ENCODE results near the gene BIRC6. TPM values are rescaled to one million over a fixed set of nuclear protein-coding genes. Genes with fewer than 3 reads are reported as not detected.
A peak's percentile ranks its signal among the peaks of the same experiment; 100 is the strongest.

BIRC6 gene
- total RNA-seq, 1 experiment from 2014 or later: 96.7 TPM

GRCh38 chr2:32436150-32436549 lies 79.3 kb downstream of the BIRC6 start:
- POLR2A ChIA-PET: no interaction called here
- no peaks in the 10 kb centered on the region for H3K9me3 Mint-ChIP-seq (ENCODE audit: unreplicated experiment)

GRCh38 chr2:32442020-32442467 lies 85.2 kb downstream of the BIRC6 start:
- H3K36me3 ChIP-seq (ENCODE audit: control insufficient read depth, insufficient read depth, low read length): peaks cover 1% of the 10 kb centered on the region

More at GRCh38 chr2:32436150-32436549, 79.3 kb downstream of the BIRC6 start:
- Mint-ChIP-seq H3K27ac (ENCODE audit: unreplicated experiment) (no peak overlapping the region), H3K36me3 (ENCODE audit: insufficient read depth, unreplicated experiment) (peaks cover 54% of the 10 kb centered on the region), H3K4me1 (ENCODE audit: low read depth, unreplicated experiment) (no peaks in the 10 kb centered on the region), H3K4me3 (ENCODE audit: unreplicated experiment) (no peak overlapping the region), H3K27me3 (ENCODE audit: insufficient read depth, unreplicated experiment) (no peaks in the 10 kb centered on the region)
- CTCF ChIA-PET: no interaction called here
- Histone ChIP-seq H3K9me3 (no peaks in the 10 kb centered on the region), H3K36me3 (ENCODE audit: control insufficient read depth, insufficient read depth, low read length) (no peaks in the 10 kb centered on the region; the same call in 1 of the 2 replicates), H3K27me3 (replicated peaks; ENCODE audit: control insufficient read depth, insufficient read depth, low read length) (no peaks in the 10 kb centered on the region), H3K4me3 (ENCODE audit: low read depth, low read length) (no peak overlapping the region), H3K4me1 (no peaks in the 10 kb centered on the region)
- TF ChIP-seq, protein P1, sequence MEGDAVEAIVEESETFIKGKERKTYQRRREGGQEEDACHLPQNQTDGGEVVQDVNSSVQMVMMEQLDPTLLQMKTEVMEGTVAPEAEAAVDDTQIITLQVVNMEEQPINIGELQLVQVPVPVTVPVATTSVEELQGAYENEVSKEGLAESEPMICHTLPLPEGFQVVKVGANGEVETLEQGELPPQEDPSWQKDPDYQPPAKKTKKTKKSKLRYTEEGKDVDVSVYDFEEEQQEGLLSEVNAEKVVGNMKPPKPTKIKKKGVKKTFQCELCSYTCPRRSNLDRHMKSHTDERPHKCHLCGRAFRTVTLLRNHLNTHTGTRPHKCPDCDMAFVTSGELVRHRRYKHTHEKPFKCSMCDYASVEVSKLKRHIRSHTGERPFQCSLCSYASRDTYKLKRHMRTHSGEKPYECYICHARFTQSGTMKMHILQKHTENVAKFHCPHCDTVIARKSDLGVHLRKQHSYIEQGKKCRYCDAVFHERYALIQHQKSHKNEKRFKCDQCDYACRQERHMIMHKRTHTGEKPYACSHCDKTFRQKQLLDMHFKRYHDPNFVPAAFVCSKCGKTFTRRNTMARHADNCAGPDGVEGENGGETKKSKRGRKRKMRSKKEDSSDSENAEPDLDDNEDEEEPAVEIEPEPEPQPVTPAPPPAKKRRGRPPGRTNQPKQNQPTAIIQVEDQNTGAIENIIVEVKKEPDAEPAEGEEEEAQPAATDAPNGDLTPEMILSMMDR (IDR thresholded peaks at IDR 0.05; ENCODE audit: insufficient read depth in 1 of 2, low read depth in 1 of 2, low read length in 1 of 2, severe bottlenecking in 1 of 2, unreplicated experiment in 1 of 2): no peak
- intact Hi-C loops (cut with micrococcal nuclease; ENCODE audit: unreplicated experiment): no loop called here
- no peak for DNase-seq
- no TSS peak for BruUV-seq (replicated peaks)

GRCh38 chr2:32446369-32446768 lies 89.5 kb downstream of the BIRC6 start:
- no peaks in the 10 kb centered on the region for H3K9me3 ChIP-seq
- ChIA-PET CTCF (no interaction called here), POLR2A (no interaction called here)
- intact Hi-C loops (cut with micrococcal nuclease; ENCODE audit: unreplicated experiment): no loop called here
- H3K27ac Mint-ChIP-seq (ENCODE audit: unreplicated experiment): no peak overlapping the region
- no peaks in the 10 kb centered on the region for H3K4me1 Mint-ChIP-seq (ENCODE audit: low read depth, unreplicated experiment)
- peaks cover 57% of the 10 kb centered on the region for H3K36me3 Mint-ChIP-seq (ENCODE audit: insufficient read depth, unreplicated experiment)
- H3K4me3 Mint-ChIP-seq (ENCODE audit: unreplicated experiment): no peak overlapping the region
- H3K4me1 ChIP-seq: no peaks in the 10 kb centered on the region
- no peak for DNase-seq
- TF ChIP-seq, protein P1 (IDR thresholded peaks at IDR 0.05; ENCODE audit: insufficient read depth in 1 of 2, low read depth in 1 of 2, low read length in 1 of 2, severe bottlenecking in 1 of 2, unreplicated experiment in 1 of 2): peak in 1 of 2 experiments; percentile 5
- H3K4me3 ChIP-seq (ENCODE audit: low read depth, low read length): no peak overlapping the region
- BruUV-seq (replicated peaks): no TSS peak
- H3K27me3 ChIP-seq (replicated peaks; ENCODE audit: control insufficient read depth, insufficient read depth, low read length): no peaks in the 10 kb centered on the region
- H3K9me3 Mint-ChIP-seq (ENCODE audit: unreplicated experiment): no peaks in the 10 kb centered on the region
- no peaks in the 10 kb centered on the region for H3K27me3 Mint-ChIP-seq (ENCODE audit: insufficient read depth, unreplicated experiment)
- H3K36me3 ChIP-seq (ENCODE audit: control insufficient read depth, insufficient read depth, low read length): peaks cover 1% of the 10 kb centered on the region; the same call in 1 of the 2 replicates

More at GRCh38 chr2:32442020-32442467, 85.2 kb downstream of the BIRC6 start:
- no peaks in the 10 kb centered on the region for H3K4me1 Mint-ChIP-seq (ENCODE audit: low read depth, unreplicated experiment)
- BruUV-seq (replicated peaks): no TSS peak
- H3K36me3 Mint-ChIP-seq (ENCODE audit: insufficient read depth, unreplicated experiment): peaks cover 73% of the 10 kb centered on the region
- H3K27me3 Mint-ChIP-seq (ENCODE audit: insufficient read depth, unreplicated experiment): no peaks in the 10 kb centered on the region
- H3K4me3 Mint-ChIP-seq (ENCODE audit: unreplicated experiment): no peak overlapping the region
- no peaks in the 10 kb centered on the region for H3K9me3 Mint-ChIP-seq (ENCODE audit: unreplicated experiment)
- intact Hi-C loops (cut with micrococcal nuclease; ENCODE audit: unreplicated experiment): no loop called here
- DNase-seq: no peak
- TF ChIP-seq, protein P1 (IDR thresholded peaks at IDR 0.05; ENCODE audit: insufficient read depth in 1 of 2, low read depth in 1 of 2, low read length in 1 of 2, severe bottlenecking in 1 of 2, unreplicated experiment in 1 of 2): no peak
- H3K9me3 ChIP-seq: no peaks in the 10 kb centered on the region
- no peak overlapping the region for H3K27ac Mint-ChIP-seq (ENCODE audit: unreplicated experiment)
- no peak overlapping the region for H3K4me3 ChIP-seq (ENCODE audit: low read depth, low read length)
- no peaks in the 10 kb centered on the region for H3K4me1 ChIP-seq
- H3K27me3 ChIP-seq (replicated peaks; ENCODE audit: control insufficient read depth, insufficient read depth, low read length): no peaks in the 10 kb centered on the region
- CTCF ChIA-PET: no interaction called here
- POLR2A ChIA-PET: no interaction called here

Data from Caco-2 (cell line).